Measurements from ENCODE around the gene SSBP3.

DNA sequence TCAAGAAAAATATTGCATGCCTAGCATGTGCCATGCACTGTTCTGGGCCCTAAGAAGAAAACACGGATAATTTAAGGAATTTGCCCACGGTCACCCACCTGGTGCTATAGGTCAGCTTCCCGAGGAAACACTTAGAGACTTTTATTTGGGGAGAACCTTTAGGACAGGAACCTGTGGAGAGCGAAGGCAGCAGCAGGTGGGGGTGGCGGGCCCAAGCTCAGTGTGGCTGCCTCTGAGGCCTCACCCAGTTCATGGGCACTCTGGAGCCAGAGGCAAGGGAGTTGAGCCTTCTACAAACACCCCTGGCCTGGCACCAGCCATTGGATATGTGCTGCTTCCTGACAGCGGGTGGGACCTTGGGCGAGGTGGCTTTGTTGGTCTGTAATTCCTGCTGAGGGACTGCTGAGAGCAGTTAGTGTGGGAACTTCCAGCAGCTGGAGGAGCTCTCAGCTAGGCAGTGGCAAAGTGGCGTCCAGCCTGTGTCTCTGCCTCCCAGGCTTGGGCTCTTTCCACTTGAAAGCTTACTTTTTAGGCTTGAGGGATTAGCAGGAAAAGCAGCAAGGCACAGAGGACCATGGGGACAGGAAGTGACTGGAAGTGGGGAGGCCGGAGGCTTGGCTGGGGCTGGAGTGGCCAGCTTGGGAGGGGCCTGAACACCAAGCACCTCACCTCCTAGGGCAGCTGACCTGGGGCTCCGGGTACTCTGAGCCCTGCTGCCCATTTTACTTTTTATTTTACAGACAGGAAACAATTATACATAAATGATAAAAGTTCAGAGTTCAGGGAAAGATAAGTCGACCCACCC, 187.1 kb downstream of the SSBP3 start:
- TF ChIP-seq, protein P1, sequence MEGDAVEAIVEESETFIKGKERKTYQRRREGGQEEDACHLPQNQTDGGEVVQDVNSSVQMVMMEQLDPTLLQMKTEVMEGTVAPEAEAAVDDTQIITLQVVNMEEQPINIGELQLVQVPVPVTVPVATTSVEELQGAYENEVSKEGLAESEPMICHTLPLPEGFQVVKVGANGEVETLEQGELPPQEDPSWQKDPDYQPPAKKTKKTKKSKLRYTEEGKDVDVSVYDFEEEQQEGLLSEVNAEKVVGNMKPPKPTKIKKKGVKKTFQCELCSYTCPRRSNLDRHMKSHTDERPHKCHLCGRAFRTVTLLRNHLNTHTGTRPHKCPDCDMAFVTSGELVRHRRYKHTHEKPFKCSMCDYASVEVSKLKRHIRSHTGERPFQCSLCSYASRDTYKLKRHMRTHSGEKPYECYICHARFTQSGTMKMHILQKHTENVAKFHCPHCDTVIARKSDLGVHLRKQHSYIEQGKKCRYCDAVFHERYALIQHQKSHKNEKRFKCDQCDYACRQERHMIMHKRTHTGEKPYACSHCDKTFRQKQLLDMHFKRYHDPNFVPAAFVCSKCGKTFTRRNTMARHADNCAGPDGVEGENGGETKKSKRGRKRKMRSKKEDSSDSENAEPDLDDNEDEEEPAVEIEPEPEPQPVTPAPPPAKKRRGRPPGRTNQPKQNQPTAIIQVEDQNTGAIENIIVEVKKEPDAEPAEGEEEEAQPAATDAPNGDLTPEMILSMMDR (IDR thresholded peaks at IDR 0.05; ENCODE audit: insufficient read depth, low read length), result no peak
- TF ChIP-seq GABPA (IDR thresholded peaks at IDR 0.05; ENCODE audit: low read depth), result no peak

All from HL-60 (cell line).